ENCODE results near the gene PRPF8. TPM values are rescaled to one million over a fixed set of nuclear protein-coding genes. Genes with fewer than 3 reads are reported as not detected.

The PRPF8 gene
- total and polyA plus RNA-seq, 2 donors (not counting 1 experiment from before 2014, with no cell fraction given): 177 to 423 TPM

DNA sequence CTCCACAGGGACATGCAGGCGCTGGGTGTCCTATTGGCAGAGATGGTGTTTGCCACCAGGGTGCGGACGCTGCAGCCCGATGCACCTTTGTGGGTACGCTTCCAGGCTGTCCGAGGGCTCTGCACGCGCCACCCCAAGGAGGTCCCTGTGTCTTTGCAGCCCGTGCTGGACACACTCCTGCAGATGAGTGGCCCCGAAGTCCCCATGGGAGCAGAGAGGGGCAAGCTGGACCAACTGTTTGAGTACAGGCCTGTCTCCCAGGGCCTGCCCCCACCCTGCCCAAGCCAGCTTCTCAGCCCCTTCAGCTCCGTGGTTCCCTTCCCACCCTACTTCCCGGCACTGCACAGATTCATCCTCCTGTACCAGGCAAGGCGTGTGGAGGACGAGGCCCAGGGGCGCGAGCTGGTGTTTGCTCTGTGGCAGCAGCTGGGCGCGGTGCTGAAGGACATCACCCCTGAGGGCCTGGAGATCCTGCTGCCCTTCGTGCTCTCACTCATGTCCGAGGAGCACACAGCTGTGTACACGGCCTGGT, 42.7 kb upstream of the PRPF8 start:
- no peak for DNase-seq
- Histone ChIP-seq H3K4me2 (replicated peaks; ENCODE audit: low read depth, low read length, poor library complexity, severe bottlenecking) (no peak overlapping the region), H3K4me3 (ENCODE audit: control extremely low read depth in 1 of 5, extremely low read depth in 1 of 5, insufficient read depth in 1 of 5, low read depth in 2 of 5, low read length in 4 of 5) (no peak overlapping the region), H3K79me2 (ENCODE audit: control insufficient read depth, insufficient read depth, low read length) (peaks cover 36% of the 10 kb centered on the region), H3K27me3 (replicated peaks in 1 of 4; ENCODE audit: control extremely low read depth in 1 of 4, control insufficient read depth in 3 of 4, insufficient read depth in 4 of 4, low read length in 3 of 4) (no peaks in the 10 kb centered on the region), H3K9ac (ENCODE audit: low read length) (no peak overlapping the region), H3K9me3 (ENCODE audit: control extremely low read depth in 1 of 3, control insufficient read depth in 2 of 3, insufficient read depth in 1 of 3, low read length in 2 of 3) (no peaks in the 10 kb centered on the region), H3K4me1 (ENCODE audit: control insufficient read depth in 2 of 2, insufficient read depth in 2 of 2, low read length in 2 of 2) (peaks cover 24 to 44% of the 10 kb centered on the region in 2 donors), H3K27ac (ENCODE audit: low read length in 2 of 2) (no peak overlapping the region), H4K20me1 (ENCODE audit: control insufficient read depth, insufficient read depth, low read length, poor library complexity, severe bottlenecking) (peaks cover 60% of the 10 kb centered on the region), H3K36me3 (replicated peaks in 1 of 2; ENCODE audit: control extremely low read depth in 1 of 2, control insufficient read depth in 1 of 2, extremely low read depth in 1 of 2, insufficient read depth in 2 of 2, low read length in 1 of 2) (peaks cover 0 to 35% of the 10 kb centered on the region in 2 experiments), H2AFZ (ENCODE audit: insufficient read depth, low read depth, low read length, poor library complexity, severe bottlenecking) (no peak overlapping the region)
- ChIA-PET CTCF (interaction anchor here (12.4 kb wide), 1 partner anchor 57 kb away, joined by 397 read pairs; no protein-coding TSS in a partner anchor), POLR2A (interaction anchor here (0.7 kb wide), 1 partner anchor 55 kb away, joined by 3 read pairs; no protein-coding TSS in a partner anchor)
- TF ChIP-seq EZH2 (IDR thresholded peaks at IDR 0.05; ENCODE audit: borderline replicate concordance, insufficient read depth, low read depth, low read length, poor library complexity, severe bottlenecking): no peak
- TF ChIP-seq, protein P1, sequence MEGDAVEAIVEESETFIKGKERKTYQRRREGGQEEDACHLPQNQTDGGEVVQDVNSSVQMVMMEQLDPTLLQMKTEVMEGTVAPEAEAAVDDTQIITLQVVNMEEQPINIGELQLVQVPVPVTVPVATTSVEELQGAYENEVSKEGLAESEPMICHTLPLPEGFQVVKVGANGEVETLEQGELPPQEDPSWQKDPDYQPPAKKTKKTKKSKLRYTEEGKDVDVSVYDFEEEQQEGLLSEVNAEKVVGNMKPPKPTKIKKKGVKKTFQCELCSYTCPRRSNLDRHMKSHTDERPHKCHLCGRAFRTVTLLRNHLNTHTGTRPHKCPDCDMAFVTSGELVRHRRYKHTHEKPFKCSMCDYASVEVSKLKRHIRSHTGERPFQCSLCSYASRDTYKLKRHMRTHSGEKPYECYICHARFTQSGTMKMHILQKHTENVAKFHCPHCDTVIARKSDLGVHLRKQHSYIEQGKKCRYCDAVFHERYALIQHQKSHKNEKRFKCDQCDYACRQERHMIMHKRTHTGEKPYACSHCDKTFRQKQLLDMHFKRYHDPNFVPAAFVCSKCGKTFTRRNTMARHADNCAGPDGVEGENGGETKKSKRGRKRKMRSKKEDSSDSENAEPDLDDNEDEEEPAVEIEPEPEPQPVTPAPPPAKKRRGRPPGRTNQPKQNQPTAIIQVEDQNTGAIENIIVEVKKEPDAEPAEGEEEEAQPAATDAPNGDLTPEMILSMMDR (IDR thresholded peaks at IDR 0.05): no peak
- 95% methylated on average over 21 of the region's 21 CpGs for WGBS (ENCODE audit: insufficient coverage)
- peaks cover 50% of the 10 kb centered on the region for H3K4me1 Mint-ChIP-seq
- ATAC-seq (ENCODE audit: low read depth): no peak
- no peaks in the 10 kb centered on the region for H3K9me3 Mint-ChIP-seq (ENCODE audit: insufficient read depth)
- H3K27ac Mint-ChIP-seq: peak overlapping the region; percentile 41
- intact Hi-C loops (cut with micrococcal nuclease): no loop called here
- H3K27me3 Mint-ChIP-seq: no peaks in the 10 kb centered on the region
- no peak overlapping the region for H3K4me3 Mint-ChIP-seq

DNA sequence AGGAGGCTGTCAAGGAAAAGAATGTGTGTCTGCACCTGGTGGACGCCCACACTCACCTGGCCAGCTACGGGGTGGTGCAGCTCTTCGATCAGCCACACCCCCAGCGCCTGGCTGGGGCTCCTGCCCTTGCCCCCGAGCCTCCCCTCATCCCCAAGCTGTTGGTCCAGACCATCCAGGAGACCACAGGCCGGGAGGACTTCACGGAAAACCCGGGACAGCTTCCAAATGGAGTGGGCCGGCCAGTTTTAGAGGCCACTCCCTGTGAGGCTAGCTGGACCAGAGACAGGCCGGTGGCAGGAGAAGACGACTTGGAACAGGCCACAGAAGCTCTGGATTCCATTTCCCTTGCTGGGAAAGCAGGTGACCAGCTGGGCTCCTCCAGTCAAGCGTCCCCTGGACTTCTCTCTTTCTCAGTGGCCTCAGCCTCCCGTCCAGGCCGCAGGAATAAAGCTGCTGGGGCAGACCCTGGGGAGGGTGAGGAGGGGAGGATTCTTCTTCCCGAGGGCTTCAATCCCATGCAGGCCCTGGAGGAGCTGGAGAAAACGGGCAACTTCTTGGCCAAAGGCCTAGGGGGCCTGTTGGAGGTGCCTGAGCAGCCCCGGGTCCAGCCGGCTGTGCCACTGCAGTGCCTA, 42.1 kb upstream of the PRPF8 start:
- Histone ChIP-seq H3K27ac (ENCODE audit: low read length in 2 of 2) (no peak overlapping the region), H4K20me1 (ENCODE audit: control insufficient read depth, insufficient read depth, low read length, poor library complexity, severe bottlenecking) (peaks cover 60% of the 10 kb centered on the region), H3K27me3 (replicated peaks in 1 of 4; ENCODE audit: control extremely low read depth in 1 of 4, control insufficient read depth in 3 of 4, insufficient read depth in 4 of 4, low read length in 3 of 4) (no peaks in the 10 kb centered on the region), H3K4me1 (ENCODE audit: control insufficient read depth in 2 of 2, insufficient read depth in 2 of 2, low read length in 2 of 2) (peaks cover 24 to 47% of the 10 kb centered on the region in 2 donors), H3K4me2 (replicated peaks; ENCODE audit: low read depth, low read length, poor library complexity, severe bottlenecking) (no peak overlapping the region), H2AFZ (ENCODE audit: insufficient read depth, low read depth, low read length, poor library complexity, severe bottlenecking) (no peak overlapping the region), H3K9ac (ENCODE audit: low read length) (no peak overlapping the region), H3K79me2 (ENCODE audit: control insufficient read depth, insufficient read depth, low read length) (peaks cover 36% of the 10 kb centered on the region), H3K36me3 (replicated peaks in 1 of 2; ENCODE audit: control extremely low read depth in 1 of 2, control insufficient read depth in 1 of 2, extremely low read depth in 1 of 2, insufficient read depth in 2 of 2, low read length in 1 of 2) (peaks cover 0 to 35% of the 10 kb centered on the region in 2 experiments), H3K9me3 (ENCODE audit: control extremely low read depth in 1 of 3, control insufficient read depth in 2 of 3, insufficient read depth in 1 of 3, low read length in 2 of 3) (no peaks in the 10 kb centered on the region), H3K4me3 (ENCODE audit: control extremely low read depth in 1 of 5, extremely low read depth in 1 of 5, insufficient read depth in 1 of 5, low read depth in 2 of 5, low read length in 4 of 5) (no peak overlapping the region)
- Mint-ChIP-seq H3K4me3 (no peak overlapping the region), H3K27ac (peak overlapping the region; percentile 26), H3K4me1 (peaks cover 51% of the 10 kb centered on the region), H3K9me3 (ENCODE audit: insufficient read depth) (no peaks in the 10 kb centered on the region), H3K27me3 (no peaks in the 10 kb centered on the region)
- ATAC-seq (ENCODE audit: low read depth) (no peak), DNase-seq (no peak)
- ChIA-PET POLR2A (interaction anchor here (0.7 to 1.6 kb wide), 2 partner anchors 10 to 56 kb away, joined by 3 to 7 read pairs; no protein-coding TSS in a partner anchor), CTCF (interaction anchor here (1.3 to 12.4 kb wide), 2 partner anchors 13 to 58 kb away, joined by 5 to 397 read pairs; no protein-coding TSS in a partner anchor)
- intact Hi-C loops (cut with micrococcal nuclease): no loop called here
- TF ChIP-seq, protein P1 (IDR thresholded peaks at IDR 0.05): no peak
- no peak for TF ChIP-seq EZH2 (IDR thresholded peaks at IDR 0.05; ENCODE audit: borderline replicate concordance, insufficient read depth, low read depth, low read length, poor library complexity, severe bottlenecking)
- 98% methylated on average over 15 of the region's 18 CpGs for WGBS (ENCODE audit: insufficient coverage)

All from B cell (primary cell).